GM19328 (cell line): Measurements from ENCODE around the gene SEPTIN14.
"Not testable (repeated sequence)": the region's sequence is repeated elsewhere in the genome, so short reads cannot be mapped to it uniquely, and the experiment has no call there.

Source experiments
- ATAC-seq: cut with Tn5 transposase; IDR thresholded peaks from one replicate; pipeline ENCODE4 v1.9.1; 2021; ENCODE audit warnings: mild to moderate bottlenecking, moderate library complexity; ENCODE audit not compliant: unreplicated experiment

SEPTIN14 gene

GRCh38 chr7:55785444-55785843 lies 77.1 kb downstream of the SEPTIN14 start:
- not testable (repeated sequence) for ATAC-seq

GRCh38 chr7:55784151-55784550 lies 78.4 kb downstream of the SEPTIN14 start:
- no peak for ATAC-seq

- no peak for ATAC-seq
Measured at GRCh38 chr7:55778631-55779030, 83.9 kb downstream of the SEPTIN14 start.

- ATAC-seq, result no peak
Measured at GRCh38 chr7:55776196-55776595, 86.4 kb downstream of the SEPTIN14 start.

DNA sequence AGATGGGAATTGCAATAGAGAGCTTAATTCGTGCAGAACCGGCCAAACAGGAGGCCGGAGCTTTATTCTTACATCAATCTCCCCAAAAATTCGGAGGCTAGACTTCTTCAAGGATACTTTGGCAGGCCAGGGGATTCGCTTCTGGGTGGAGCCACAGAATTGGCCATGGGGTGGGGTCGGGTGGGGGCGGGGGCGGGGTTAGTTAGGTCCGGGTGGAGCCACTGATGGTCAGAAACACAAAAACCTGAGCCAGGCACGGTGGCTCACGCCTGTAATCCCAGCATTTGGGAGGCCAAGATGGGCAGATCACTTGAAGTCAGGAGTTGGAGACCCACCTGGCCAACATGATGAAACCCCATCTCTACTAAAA lies 87.5 kb downstream of the SEPTIN14 start:
- no peak for ATAC-seq

- ATAC-seq, result no peak
Measured at GRCh38 chr7:55774327-55775050, 88.1 kb downstream of the SEPTIN14 start.

DNA sequence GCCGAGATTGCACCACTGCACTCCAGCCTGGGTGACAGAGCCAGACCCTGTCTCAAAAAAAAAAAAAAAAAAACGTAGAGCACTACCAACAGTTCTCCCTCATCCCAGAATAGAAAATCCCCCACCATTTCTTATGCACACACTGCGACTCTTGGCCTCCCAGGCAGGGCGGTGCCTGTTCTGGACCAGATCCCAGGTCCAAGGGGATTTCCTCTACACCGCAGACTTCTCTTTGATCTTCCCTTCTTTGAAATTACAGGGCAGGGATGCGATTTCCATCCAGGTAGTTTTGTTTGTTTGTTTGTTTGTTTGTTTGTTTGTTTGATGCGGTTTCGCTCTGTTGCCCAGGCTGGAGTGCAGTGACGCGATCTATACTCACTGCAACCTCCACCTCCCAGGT lies 91.8 kb downstream of the SEPTIN14 start:
- no peak for ATAC-seq

DNA sequence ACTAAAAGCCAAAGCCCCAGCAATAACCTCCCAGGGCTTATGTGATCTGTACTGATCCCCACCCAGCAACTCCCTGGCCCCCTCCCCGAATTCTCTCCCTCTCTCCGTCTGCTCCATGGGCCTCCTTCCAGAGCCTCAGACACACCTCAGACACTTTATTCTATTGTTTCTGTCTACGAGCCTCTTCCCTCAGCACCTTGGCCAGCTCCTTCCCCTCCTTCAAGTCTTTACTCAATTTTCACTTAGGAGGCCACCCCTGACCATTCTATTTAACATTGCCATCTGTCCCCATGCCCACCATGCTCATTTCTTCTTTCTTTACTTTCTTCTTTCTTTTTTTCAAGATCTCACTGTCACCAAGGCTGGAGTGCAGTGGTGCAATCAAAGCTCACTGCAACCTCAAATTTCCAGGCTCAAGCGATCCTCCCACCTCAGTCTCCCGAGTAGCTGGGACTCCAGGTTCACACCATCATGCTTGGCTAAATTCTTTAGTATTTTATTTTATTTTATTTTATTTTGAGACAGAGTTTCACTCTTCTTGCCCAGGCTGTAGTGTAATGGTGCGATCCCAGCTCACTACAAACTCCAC lies 109.2 kb downstream of the SEPTIN14 start:
- ATAC-seq, result not testable (repeated sequence)

- not testable (repeated sequence) for ATAC-seq
Measured at GRCh38 chr7:55744706-55745105, 117.8 kb downstream of the SEPTIN14 start.
